ENCODE results near the gene ZFR2.
A peak's percentile ranks its signal among the peaks of the same experiment; 100 is the strongest.
"Not testable (repeated sequence)": the region's sequence is repeated elsewhere in the genome, so short reads cannot be mapped to it uniquely, and the experiment has no call there.

ZFR2 gene

DNA sequence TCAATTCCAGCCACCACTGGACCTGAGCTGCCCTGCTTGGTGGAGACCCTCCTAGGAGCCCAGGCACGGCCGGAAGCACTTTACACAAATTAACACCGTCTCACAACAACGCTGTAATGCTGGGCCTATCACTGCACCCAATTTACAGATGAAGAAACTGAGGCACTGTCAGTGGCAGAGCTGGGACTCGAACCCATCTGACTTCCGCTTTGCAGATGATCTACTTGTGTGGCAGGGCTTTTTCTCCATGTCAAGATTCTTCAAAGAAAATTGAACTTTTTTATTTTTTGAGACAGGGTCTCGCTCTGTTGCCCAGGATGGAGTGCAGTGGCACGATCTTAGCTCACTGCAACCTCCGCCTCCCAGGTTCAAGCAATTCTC, 33.8 kb downstream of the ZFR2 start:
- DNase-seq = no peak

DNA sequence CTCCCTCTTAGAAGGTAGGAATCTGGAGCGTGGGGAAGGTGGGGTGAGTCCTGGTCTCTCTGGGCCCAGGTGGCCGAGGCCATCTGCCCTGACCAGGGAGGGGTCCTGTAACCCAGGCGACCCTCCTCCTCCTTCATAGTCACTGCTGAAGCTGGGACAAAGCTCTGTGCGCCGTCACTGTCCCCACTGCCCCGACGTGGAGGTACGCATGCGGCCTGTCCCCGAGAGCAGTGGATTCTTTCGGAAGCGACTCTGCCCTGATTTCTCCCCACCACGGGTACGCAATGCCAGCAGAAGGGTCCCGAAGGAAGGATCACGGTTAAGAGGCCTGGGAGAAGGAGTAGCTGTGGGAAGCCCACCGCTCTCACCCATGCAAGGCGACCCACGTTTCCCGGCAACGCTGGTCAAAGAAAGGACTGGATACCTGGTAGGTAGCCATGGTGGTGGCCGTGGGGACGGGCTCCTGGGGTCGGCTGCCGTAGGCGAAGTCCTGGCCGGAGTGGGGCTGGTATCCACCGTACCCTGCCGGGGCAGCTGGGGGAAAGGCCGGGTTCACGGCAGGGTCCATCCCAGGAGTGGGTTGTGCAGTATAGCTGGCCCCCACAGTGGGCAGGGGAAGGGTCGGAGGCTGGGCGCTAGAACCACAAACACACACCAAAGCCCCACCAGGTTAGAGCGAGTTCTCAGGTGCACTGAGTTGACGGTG, 34.3 kb downstream of the ZFR2 start:
- DNase-seq = no peak

DNA sequence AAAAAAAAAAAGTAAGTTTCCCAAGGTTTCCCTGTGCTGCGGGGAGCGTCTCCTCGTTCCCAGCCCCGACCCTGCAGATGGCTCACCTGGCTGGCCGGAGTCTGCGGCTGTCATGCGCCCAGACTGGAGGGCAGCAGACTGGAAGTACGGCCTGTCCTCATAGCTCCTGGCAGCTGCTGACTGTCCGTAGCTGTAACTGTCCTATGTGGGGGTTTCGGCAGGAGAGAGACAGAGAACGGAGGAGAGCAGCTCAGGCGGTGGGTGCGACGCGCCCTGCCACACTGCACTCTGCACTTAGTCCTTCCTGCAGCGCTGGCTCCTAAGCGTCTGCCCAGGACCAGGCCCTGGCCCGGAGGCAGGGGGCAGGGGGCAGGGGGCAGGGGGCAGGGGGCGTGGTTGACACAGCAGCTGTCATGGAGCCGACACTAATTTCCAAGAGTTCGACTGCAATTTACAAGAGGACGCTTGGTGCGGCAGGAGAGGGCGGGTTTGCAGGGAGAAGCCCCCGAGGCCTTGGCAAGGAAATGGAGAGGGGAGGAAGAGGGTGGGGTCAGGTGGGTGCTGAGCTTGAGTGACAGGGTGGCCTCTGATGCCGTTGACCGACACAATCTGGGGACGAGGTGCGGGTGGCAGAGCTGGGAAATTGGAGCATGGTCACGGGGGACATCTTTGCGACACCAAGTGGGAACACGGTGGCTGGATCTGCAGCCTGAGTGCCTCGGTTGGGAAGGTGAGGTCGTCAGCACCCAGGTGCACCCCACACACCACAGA, 35.1 kb downstream of the ZFR2 start:
- no peak for DNase-seq

DNA sequence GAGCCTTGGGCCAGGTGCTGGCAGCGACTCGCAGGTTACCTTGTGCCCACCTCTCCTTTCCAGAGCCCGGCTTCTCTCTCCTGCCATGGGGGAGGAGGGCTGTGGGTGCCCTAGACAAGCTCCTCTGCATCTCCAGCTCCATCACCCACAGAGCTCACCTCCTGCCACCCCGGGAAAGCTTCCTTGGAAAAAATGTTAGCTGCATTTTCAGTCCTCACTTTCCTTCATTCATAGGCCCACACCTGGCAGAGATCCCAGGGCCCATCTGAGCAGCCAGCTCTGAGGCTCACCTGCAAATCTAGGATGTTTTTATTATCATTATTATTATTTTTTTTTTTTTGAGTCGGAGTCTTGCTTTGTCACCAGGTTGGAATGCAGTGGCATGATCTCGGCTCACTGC, 36.8 kb downstream of the ZFR2 start:
- DNase-seq = no peak

DNA sequence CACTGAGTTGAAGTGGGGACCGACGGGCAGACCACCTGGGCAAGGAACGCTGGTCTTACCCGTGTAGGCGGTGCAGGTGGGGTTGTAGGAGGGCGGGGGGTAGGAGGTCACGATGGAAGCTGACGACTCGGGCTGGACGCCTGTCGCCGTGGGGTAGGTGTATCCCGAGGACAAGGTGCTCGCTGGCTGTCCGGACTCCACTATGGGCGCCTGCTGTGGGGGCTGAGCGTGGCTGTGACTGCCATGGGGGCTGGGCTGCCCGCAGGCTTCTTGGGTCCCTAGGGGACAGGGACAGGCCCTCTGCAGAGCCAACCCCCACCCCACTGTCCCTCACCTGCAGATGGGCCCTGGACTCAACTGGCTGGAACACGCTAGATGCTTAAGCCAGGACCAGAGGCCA, 37.2 kb downstream of the ZFR2 start:
- no peak for DNase-seq

DNA sequence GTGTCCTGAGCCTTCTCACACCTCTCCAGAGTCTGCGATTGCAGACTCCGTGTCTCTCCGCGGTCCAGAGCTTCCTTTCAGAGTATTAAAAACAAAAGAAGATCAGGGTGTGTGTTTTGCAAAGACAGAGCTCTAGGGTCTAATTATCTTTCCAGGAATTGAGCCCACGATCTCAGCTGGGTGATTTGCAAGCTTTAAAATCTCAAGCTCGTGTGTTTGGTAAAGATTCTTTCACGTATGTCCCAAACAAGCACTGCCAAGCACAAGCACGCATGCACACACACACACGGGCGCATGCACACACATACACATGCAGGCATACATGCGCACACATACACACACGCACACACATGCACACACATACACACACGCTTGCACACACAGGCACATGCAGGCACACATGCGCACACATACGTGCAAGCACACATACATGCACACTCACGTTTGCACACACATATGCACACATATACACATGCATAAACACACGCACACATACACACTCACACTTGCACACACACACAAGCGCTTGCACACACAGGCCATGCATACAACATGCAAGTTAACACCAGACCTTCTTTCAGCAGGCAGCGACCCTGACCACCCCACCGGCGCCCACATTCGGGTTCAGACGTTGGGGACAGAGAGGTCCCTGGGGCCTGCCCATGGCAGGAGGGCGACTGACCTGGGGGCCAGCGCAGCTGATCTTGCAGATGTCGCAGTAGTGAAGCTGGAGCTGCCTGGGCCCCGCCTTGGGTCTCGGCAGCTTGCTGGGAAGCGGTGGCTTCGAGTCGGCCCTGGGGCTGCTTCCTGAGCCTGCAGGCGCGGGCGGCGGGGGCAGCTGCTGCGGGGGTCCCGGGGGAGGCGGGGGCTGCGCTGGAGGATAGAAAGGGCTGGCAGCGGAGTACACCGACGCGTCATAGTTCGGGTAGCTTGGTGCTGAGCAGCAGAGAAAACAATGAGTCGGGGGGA, 37.9 kb downstream of the ZFR2 start:
- DNase-seq = no peak

DNA sequence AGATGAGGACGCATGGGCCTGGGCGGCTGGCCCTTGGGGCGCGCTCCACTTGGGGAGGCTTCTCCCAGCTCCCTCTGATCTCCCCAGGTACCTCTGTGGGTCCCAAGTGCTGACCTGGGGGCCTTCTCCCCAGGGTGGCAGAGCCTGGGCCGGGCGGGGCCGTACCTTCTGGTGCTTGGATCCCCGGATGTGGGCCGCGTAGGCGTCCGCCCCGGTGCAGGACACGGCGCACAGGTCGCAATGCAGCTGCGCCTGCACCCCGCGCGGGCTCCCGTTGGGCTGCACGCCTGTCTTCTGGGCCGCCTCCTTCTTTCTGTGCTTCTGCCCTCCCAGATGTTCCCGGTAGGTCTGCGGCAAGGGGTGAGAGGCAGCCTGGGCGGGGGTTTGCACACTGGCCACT, 41.5 kb downstream of the ZFR2 start:
- no peak for DNase-seq

DNA sequence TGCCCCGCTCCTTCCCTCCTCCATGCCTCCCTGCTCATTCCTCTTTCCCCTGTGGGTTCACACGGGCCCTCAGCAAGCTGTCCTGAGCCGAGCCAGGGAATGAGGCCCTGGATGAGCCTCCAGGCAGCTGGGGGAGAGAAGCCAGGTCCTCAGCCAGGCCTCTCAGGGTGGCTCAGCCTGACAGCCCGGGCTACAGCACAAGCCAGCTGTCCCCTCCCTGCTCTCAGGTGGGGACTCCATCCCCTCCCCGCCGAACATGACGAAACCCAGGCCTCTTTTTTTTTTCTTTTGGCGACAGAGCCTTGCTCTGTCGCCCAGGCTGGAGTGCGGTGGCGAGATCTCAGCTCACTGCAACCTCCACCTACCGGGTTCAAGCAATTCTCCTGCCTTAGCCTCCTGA, 42.7 kb downstream of the ZFR2 start:
- DNase-seq = no peak

DNA sequence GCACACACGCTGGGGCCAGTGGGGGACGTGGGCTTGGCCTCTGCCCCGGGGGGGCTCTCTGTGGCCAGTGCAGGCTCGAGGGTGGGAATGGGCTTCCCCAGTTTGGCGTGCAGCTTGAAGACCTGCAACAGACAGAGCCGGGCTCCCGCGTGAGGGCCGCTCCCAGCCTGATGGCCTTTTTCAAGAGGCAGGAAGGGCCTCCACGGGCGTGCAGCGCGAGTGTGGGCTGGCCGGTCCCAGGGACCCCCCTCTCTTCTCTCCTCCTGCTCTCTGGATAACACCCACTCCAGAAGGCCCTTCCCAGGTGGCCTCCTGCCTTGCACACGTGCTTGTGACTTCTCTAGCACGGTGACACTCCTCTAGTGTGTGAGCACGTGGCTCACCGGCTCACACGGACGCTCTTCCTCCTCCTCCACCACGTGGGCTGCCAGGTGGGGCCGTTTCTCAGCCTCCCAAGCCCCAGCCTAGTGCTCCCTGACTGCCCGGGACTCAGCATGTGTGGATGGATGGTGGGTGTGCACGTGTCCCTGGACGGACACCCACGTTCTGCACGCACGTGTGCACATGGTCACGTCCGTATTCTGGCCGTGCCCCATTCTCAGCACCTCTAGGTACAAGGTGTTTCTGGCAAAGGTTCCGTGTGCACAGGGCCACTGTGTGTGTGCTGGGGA, 43.4 kb downstream of the ZFR2 start:
- no peak for DNase-seq

DNA sequence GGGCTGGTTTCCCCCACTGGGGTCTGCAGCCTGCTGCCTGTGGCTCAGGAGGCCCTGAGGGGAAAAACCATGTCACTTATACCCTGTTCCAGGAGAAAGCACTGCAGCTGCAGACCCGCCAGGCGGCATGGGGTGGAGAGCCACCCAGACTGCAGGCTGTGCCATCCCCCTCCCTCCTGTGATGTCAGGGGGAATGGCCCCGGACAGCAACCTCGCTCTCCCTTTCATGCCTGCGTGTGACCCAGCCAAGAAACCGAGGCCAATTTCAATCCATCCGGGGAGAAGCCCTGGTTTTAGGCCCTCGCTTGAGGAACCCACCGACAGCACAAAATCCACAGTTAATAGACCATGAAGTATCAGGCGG, 45.5 kb downstream of the ZFR2 start:
- DNase-seq = no peak

DNA sequence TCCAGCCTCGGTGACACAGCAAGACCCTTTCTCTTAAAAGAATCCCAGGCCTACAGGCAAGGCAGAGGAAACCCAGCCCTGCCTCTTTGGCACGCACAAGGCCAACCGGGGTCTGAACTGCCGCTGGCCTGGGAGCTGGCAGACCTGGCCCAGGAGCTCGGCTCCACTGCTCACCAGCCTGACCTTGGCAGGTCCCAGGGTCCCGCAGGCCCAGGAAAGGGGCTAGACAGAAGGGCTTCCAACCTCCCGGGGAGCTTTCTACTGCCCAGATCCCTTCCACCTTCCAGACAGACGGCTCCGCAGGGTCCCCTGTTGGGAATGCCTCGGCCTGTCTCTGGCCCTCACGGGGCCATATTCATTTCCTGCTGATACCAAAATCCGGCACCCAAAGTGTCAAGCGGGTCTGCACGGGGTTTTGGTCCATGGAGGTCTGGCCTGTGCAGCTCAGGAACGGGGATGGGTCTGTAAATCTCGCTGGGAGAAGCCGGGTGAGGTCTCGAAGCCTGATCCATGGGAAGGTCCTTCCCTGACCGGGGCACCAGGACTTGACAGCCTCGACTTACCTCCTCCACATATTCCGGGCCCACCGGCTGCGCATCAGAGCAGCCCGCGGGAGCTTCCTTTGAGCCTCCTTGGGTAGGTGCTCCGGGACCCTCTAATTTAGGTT, 46.0 kb downstream of the ZFR2 start:
- no peak for DNase-seq

DNA sequence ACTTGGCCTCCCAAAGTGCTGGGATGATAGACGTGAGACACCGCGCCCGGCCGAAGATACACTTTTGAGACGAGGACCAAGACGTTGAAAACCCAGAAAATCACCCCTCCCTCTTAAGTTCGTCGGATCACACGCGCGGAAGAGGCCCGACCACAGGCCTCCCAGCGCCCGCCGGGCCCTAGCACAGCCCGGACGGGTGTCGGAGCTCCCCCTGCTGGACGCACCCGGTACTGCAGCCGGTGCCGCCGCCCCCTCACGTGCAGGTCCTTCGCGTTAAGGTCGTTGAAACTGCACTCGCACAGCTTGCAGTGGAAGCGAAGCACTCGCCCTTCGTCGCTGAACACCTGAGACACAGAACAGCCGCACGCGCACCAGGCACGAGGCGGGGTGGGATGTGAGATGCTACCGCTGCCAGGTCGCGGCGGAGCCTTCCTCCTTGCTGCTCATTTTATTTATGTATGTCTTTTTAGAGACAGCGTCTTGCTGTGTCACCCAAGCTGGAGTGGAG, 46.9 kb downstream of the ZFR2 start:
- peak; percentile 26 for DNase-seq

DNA sequence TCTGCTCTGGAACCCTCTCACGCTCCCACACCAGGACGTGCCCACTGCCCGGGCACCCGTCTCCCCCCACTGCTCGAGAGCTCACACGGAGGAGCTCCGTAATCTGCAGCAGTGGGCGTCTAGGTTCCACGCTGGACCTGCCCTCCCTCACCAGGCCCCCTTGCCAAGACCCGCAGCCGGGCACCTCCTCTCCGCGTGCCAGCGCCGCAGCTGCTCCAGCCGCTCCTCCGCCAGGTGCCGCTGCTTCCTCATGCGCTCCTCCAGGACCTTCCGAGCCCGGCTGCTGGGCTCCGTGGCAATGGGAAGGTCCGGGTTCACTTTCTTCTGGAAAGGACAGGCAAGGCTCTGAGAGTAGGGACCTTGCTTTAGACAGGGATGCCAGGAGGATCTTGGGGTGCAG, 47.7 kb downstream of the ZFR2 start:
- no peak for DNase-seq

DNA sequence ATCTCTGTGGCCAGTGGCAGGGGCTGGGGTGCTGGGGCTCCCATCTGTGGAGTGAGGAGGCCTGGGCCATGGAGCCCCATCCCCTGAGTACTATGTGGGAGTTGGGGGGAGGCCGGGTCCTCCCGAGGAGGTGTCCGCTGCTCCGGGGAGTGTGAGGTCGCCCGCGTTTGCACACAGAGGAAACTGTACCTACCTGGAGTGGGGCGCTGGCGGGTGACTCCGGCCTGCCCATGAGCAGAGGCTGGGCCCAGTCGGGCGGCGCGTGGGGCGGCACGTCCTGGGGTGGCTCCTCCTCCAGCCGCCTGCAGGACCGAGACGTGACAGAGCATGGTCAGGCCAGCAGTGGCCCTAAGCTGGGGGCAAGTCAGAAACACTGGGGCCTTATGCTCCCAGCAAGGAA, 48.8 kb downstream of the ZFR2 start:
- no peak for DNase-seq

DNA sequence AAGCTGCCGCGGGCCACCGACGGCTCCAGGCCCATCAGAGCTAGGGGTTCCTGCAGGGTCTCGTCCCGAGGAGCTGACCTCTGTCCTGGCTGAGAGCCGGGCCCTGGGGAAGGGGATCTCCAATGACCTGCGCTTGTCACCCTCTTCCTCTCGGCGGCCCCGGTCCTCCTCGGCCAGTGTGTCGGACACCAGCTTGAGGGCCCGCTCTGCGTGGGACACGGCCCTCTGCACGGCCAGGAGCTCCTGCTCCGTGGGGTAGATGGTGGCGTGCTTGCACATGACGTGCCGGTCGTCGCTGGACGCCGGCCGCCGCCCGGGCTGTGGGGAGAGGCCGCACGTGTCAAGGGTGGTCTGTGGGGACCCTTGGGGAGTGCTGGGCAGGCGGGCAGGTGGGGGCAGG, 49.9 kb downstream of the ZFR2 start:
- DNase-seq = no peak

DNA sequence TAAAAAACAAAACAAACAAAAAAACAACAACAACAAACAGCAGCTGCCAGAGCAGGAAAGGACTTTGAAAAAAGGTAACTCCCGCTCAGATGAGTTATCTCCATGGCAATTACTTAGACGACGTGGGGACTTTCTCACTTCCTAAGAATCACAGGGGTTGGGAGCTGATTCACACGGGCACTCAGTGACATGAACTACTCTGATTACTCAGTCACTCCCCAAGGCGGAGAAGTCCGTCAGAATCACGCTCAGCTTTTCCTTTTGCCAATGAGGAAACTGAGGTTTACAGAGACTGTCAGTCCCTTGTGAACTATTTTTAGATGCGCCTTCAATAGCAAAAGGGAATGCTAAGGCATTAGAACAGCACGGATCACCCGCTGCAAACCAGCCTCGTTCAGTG, 50.4 kb downstream of the ZFR2 start:
- DNase-seq = peak; percentile 16

DNA sequence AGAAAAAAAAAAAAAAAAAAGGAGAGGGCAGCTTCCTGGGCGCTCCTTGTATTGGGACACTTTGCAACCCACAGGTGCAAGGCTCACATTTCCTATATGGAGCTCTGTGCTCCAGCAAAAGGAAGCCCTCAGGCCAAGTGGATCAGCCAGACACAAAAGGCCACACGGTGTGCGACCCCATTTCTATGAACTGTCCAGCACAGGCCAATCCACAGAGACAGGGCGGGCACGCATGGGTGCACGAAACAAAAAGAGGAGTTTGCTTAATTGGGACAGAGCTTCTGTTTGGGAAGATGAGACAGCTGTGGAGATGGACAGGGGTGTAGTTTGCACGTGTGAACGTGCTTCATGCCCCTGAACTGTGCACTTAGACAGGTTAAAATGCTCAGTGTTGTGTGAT, 51.1 kb downstream of the ZFR2 start:
- no peak for DNase-seq

DNA sequence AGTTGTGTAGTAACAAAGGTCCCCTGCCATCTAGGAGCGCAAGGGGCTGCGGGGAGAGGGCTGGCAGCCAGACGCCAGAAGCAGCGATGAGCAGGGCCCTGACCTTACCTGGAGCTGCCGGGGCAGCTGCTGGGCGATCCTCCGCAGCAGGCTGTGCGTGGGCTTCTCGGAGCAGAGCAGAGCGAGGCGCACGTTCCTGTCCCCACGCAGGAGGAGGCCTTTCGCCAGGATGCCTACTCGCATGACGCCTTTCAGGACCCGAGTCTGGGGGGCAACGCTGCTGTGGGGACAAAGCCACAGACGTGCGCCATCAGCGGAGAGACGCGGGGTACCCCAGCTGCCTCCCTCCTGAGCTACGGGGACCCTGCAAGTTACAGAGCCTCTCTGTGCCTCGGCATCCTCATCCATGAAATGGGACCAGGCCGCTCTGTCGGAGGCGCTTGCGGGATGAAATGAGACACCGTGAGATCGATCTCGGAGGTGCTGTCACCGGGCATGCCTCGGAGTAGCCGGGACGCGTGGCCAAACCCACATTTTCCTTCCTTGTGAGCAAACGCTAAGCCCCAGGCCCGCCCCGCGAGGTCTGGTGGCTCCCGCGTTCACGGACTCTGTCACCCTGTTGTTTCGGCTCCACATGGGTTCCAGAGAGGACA, 52.1 kb downstream of the ZFR2 start:
- no peak for DNase-seq

DNA sequence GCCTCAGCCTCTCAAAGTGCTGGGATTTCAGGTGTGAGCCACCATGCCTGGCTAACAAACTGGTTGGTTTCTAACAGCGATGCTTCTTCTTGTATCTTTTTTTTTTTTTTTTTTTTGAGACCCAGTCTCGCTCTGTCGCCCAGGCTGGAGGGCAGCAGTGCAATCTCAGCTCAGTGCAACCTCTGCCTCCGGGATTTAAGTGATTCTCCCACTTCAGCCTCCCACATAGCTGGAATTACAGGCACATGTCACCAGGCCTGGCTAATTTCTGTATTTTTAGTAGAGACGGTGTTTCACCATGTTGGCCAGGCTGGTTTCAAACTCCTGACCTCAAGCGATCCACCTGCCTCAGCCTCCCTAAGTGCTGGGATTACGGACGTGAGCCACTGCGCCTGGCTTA, 52.7 kb downstream of the ZFR2 start:
- DNase-seq = not testable (repeated sequence)

DNA sequence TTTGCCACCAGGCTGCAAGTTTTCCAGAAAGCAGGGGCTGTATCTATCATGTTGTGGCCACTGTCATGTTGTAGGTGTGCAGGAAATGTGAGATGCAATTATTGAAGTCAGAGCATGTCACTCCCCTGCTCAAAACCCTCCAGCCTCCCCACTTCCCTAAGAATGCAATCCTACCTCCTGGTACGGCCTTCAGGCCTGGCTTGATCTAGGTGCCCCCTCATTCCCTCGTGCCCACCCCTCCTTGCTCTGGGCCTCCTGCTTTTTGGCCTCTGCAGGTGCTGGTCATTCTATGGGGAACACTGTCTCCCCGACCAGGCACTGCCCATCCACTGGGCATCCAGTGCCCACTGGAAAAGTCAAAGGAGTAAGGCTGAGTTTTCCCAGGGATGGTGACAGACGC, 54.2 kb downstream of the ZFR2 start:
- DNase-seq = no peak

DNA sequence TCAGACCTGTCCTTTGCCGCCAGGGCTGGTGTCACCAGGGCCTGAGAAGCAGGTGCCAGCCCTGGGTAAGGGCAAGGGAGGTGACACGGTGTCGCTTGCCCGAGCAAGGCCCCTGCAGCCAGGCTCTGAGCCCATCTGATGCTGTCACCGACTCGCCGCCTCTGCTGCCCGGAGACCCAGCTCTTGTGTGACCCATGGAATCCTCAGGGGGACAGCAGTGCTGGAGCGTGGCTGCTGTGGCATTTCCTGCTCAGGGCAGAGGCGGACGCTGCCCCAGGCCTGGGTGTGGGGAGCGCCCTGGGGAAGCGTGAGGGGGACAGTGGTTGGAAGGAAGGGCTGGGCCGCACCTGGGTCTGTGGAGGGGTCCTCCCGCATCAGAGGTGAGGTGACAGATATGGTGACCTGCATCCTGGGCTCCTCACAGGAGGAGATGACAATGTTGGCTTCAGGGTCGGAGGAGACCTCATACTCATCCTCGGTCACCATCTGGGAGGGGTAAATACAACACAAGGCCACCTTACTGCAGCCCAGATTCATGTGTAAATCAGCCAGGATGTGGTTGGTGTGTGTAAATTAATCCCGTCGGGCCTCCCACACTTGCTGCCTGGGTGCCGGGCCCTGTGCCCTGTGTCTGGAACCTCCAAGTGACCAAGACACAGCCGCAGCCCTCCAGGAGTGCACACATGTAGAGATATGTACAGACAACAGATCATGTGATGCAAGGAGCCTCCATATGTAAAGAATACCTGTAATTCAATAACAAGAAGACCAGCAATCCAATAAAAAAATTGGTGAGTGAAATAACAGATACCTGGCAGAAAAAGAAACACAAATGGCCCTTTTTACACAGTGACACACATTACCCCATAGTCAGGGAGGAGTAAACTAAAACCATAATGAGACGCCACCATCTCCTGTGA, 55.1 kb downstream of the ZFR2 start:
- no peak for DNase-seq

Measured in fibroblast of upper back skin (primary cell).